ENCODE results near the gene DNAJC2.
"Not testable (repeated sequence)": the region's sequence is repeated elsewhere in the genome, so short reads cannot be mapped to it uniquely, and the experiment has no call there.

DNAJC2 gene

GRCh38 chr7:103296901-103297836 is 47.4 kb downstream of the DNAJC2 start, which contains the start of gene PMPCB:
Gene PMPCB, plus strand, starts transcription at chr7:103297435. Its CDS starts 25 bp downstream, at chr7:103297460.
- peak within 1 kb of the TSS; percentile 98 for H3K9ac ChIP-seq (ENCODE audit: low read length)
- peak within 1 kb of the TSS; percentile 83 for H3K27ac ChIP-seq (ENCODE audit: low read depth, low read length, poor library complexity, severe bottlenecking)
- peak within 1 kb of the TSS; percentile 89 for H2AFZ ChIP-seq (ENCODE audit: low read length)
- TF ChIP-seq, protein P1, sequence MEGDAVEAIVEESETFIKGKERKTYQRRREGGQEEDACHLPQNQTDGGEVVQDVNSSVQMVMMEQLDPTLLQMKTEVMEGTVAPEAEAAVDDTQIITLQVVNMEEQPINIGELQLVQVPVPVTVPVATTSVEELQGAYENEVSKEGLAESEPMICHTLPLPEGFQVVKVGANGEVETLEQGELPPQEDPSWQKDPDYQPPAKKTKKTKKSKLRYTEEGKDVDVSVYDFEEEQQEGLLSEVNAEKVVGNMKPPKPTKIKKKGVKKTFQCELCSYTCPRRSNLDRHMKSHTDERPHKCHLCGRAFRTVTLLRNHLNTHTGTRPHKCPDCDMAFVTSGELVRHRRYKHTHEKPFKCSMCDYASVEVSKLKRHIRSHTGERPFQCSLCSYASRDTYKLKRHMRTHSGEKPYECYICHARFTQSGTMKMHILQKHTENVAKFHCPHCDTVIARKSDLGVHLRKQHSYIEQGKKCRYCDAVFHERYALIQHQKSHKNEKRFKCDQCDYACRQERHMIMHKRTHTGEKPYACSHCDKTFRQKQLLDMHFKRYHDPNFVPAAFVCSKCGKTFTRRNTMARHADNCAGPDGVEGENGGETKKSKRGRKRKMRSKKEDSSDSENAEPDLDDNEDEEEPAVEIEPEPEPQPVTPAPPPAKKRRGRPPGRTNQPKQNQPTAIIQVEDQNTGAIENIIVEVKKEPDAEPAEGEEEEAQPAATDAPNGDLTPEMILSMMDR (IDR thresholded peaks at IDR 0.05; ENCODE audit: low read length): peak; percentile 97
- no peak for TF ChIP-seq EZH2 (IDR thresholded peaks at IDR 0.05; ENCODE audit: borderline replicate concordance, low read length)
- H3K4me2 ChIP-seq (ENCODE audit: low read length): peak within 1 kb of the TSS; percentile 93
- H3K79me2 ChIP-seq (ENCODE audit: insufficient read depth, low read length): peaks cover 22% of the 10 kb centered on the region
- H3K9me3 ChIP-seq (ENCODE audit: low read length): no peaks in the 10 kb centered on the region
- no peaks in the 10 kb centered on the region for H3K27me3 ChIP-seq (ENCODE audit: insufficient read depth, low read length)
- H3F3A ChIP-seq (ENCODE audit: insufficient read depth, low read length): no peaks in the 10 kb centered on the region
- peak within 1 kb of the TSS; percentile 98 for H3K4me3 ChIP-seq (ENCODE audit: low read depth, low read length, poor library complexity, severe bottlenecking)
- no peaks in the 10 kb centered on the region for H3K9me2 ChIP-seq (ENCODE audit: low read depth, low read length)
- H3K36me3 ChIP-seq (ENCODE audit: insufficient read depth, low read length): peaks cover 34% of the 10 kb centered on the region
- H4K20me1 ChIP-seq (ENCODE audit: insufficient read depth, low read length): no peaks in the 10 kb centered on the region
- peaks cover 25% of the 10 kb centered on the region for H3K4me1 ChIP-seq (ENCODE audit: insufficient read depth, low read length, severe bottlenecking)

GRCh38 chr7:103293526-103293925 is 51.0 kb downstream of the DNAJC2 start:
- TF ChIP-seq EZH2 (IDR thresholded peaks at IDR 0.05; ENCODE audit: borderline replicate concordance, low read length): no peak
- TF ChIP-seq, protein P1 (IDR thresholded peaks at IDR 0.05; ENCODE audit: low read length): no peak
- H4K20me1 ChIP-seq (ENCODE audit: insufficient read depth, low read length): no peaks in the 10 kb centered on the region
- H2AFZ ChIP-seq (ENCODE audit: low read length): no peak overlapping the region

DNA sequence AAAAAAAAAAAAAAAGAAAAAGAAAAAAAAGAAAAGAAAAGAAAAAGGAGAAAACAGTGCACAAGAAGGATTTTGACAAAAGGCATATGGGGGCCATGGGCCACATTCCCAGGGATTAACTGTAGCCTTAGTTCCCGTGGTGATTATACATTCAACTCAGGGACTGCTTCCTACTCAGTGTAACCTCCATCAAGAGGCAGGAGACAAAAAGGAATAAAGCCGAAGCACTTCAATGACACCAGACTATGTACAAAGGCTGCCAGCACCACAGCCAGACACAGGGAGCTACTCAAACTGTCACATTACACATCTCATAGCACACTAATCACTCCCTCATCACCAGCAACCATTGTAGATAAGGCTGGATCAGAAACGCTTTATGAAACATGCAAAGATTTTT is 52.4 kb downstream of the DNAJC2 start:
- no peaks in the 10 kb centered on the region for H3K9me2 ChIP-seq (ENCODE audit: low read depth, low read length)
- H3K9me3 ChIP-seq (ENCODE audit: low read length): no peaks in the 10 kb centered on the region
- H3K79me2 ChIP-seq (ENCODE audit: insufficient read depth, low read length): no peaks in the 10 kb centered on the region
- H3K4me3 ChIP-seq (ENCODE audit: low read depth, low read length, poor library complexity, severe bottlenecking): no peak overlapping the region
- no peak overlapping the region for H3K9ac ChIP-seq (ENCODE audit: low read length)
- H3K4me1 ChIP-seq (ENCODE audit: insufficient read depth, low read length, severe bottlenecking): peaks cover 7% of the 10 kb centered on the region
- no peak for TF ChIP-seq EZH2 (IDR thresholded peaks at IDR 0.05; ENCODE audit: borderline replicate concordance, low read length)
- TF ChIP-seq, protein P1 (IDR thresholded peaks at IDR 0.05; ENCODE audit: low read length): no peak
- no peak overlapping the region for H3K4me2 ChIP-seq (ENCODE audit: low read length)
- no peaks in the 10 kb centered on the region for H3K27me3 ChIP-seq (ENCODE audit: insufficient read depth, low read length)
- no peak overlapping the region for H3K27ac ChIP-seq (ENCODE audit: low read depth, low read length, poor library complexity, severe bottlenecking)
- H2AFZ ChIP-seq (ENCODE audit: low read length): no peak overlapping the region
- no peaks in the 10 kb centered on the region for H3F3A ChIP-seq (ENCODE audit: insufficient read depth, low read length)
- no peaks in the 10 kb centered on the region for H3K36me3 ChIP-seq (ENCODE audit: insufficient read depth, low read length)
- H4K20me1 ChIP-seq (ENCODE audit: insufficient read depth, low read length): no peaks in the 10 kb centered on the region

More at GRCh38 chr7:103293526-103293925, 51.0 kb downstream of the DNAJC2 start:
- Histone ChIP-seq H3K4me3 (ENCODE audit: low read depth, low read length, poor library complexity, severe bottlenecking) (no peak overlapping the region), H3K4me2 (ENCODE audit: low read length) (no peak overlapping the region), H3K79me2 (ENCODE audit: insufficient read depth, low read length) (peaks cover 11% of the 10 kb centered on the region), H3K27ac (ENCODE audit: low read depth, low read length, poor library complexity, severe bottlenecking) (no peak overlapping the region), H3K9me2 (ENCODE audit: low read depth, low read length) (no peaks in the 10 kb centered on the region), H3K27me3 (ENCODE audit: insufficient read depth, low read length) (no peaks in the 10 kb centered on the region), H3K4me1 (ENCODE audit: insufficient read depth, low read length, severe bottlenecking) (peaks cover 15% of the 10 kb centered on the region), H3F3A (ENCODE audit: insufficient read depth, low read length) (no peaks in the 10 kb centered on the region), H3K36me3 (ENCODE audit: insufficient read depth, low read length) (no peaks in the 10 kb centered on the region; the same call in 1 of the 2 replicates), H3K9me3 (ENCODE audit: low read length) (no peaks in the 10 kb centered on the region), H3K9ac (ENCODE audit: low read length) (no peak overlapping the region)

DNA sequence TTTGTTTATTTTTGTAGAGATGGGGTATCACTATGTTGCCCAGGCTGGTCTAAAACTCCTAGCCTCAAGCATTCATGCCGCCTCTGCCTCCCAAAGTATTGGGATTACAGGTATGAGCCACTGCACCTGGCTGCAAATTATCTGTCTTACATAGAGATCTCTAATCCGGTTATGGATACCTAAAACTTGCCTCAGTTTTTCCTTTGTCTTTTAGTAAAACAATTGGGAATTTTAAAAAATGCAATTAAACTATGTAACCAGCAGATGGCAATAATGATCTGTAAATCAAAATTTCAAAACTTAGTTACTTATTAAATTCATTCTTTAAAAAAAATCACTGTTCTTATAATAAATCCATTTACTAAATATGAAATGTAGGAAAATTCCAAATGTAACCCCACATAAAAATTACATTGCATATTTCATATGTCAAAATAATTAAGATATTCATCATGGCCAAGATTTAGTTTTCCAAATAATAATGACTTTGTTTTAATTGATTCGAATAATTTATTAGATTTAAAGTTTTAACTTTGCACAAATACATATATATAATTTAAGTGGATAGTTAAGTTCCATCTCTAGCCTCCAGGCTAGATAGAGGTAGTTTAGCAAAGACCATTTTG is 61.7 kb downstream of the DNAJC2 start:
- H4K20me1 ChIP-seq (ENCODE audit: insufficient read depth, low read length); H3K9me3 ChIP-seq (ENCODE audit: low read length); H3K27me3 ChIP-seq (ENCODE audit: insufficient read depth, low read length); H3K9ac ChIP-seq (ENCODE audit: low read length); H2AFZ ChIP-seq (ENCODE audit: low read length); H3K4me3 ChIP-seq (ENCODE audit: low read depth, low read length, poor library complexity, severe bottlenecking); H3K36me3 ChIP-seq (ENCODE audit: insufficient read depth, low read length); H3K9me2 ChIP-seq (ENCODE audit: low read depth, low read length); H3K27ac ChIP-seq (ENCODE audit: low read depth, low read length, poor library complexity, severe bottlenecking); H3F3A ChIP-seq (ENCODE audit: insufficient read depth, low read length); H3K4me2 ChIP-seq (ENCODE audit: low read length): not testable (repeated sequence)
- Histone ChIP-seq H3K4me1 (ENCODE audit: insufficient read depth, low read length, severe bottlenecking) (peaks cover 22% of the 10 kb centered on the region), H3K79me2 (ENCODE audit: insufficient read depth, low read length) (peaks cover 11% of the 10 kb centered on the region)

- peaks cover 27% of the 10 kb centered on the region for H3K4me1 ChIP-seq (ENCODE audit: insufficient read depth, low read length, severe bottlenecking)
- H4K20me1 ChIP-seq (ENCODE audit: insufficient read depth, low read length); H3K36me3 ChIP-seq (ENCODE audit: insufficient read depth, low read length); H3K9me2 ChIP-seq (ENCODE audit: low read depth, low read length); H3K27me3 ChIP-seq (ENCODE audit: insufficient read depth, low read length); H3K9me3 ChIP-seq (ENCODE audit: low read length); H3F3A ChIP-seq (ENCODE audit: insufficient read depth, low read length): not testable (repeated sequence)
- H3K9ac ChIP-seq (ENCODE audit: low read length): peak overlapping the region; percentile 94
- H3K4me2 ChIP-seq (ENCODE audit: low read length): peak overlapping the region; percentile 93
- peak overlapping the region; percentile 79 for H3K27ac ChIP-seq (ENCODE audit: low read depth, low read length, poor library complexity, severe bottlenecking)
- peak overlapping the region; percentile 20 for H2AFZ ChIP-seq (ENCODE audit: low read length)
- peak overlapping the region; percentile 84 for H3K4me3 ChIP-seq (ENCODE audit: low read depth, low read length, poor library complexity, severe bottlenecking)
- H3K79me2 ChIP-seq (ENCODE audit: insufficient read depth, low read length): peaks cover 11% of the 10 kb centered on the region
Measured at GRCh38 chr7:103280803-103281155, 63.8 kb downstream of the DNAJC2 start.
